ENCODE measurements around the gene ENOX1.
"Not testable (repeated sequence)": the region's sequence is repeated elsewhere in the genome, so short reads cannot be mapped to it uniquely, and the experiment has no call there.

ENOX1 gene

DNA sequence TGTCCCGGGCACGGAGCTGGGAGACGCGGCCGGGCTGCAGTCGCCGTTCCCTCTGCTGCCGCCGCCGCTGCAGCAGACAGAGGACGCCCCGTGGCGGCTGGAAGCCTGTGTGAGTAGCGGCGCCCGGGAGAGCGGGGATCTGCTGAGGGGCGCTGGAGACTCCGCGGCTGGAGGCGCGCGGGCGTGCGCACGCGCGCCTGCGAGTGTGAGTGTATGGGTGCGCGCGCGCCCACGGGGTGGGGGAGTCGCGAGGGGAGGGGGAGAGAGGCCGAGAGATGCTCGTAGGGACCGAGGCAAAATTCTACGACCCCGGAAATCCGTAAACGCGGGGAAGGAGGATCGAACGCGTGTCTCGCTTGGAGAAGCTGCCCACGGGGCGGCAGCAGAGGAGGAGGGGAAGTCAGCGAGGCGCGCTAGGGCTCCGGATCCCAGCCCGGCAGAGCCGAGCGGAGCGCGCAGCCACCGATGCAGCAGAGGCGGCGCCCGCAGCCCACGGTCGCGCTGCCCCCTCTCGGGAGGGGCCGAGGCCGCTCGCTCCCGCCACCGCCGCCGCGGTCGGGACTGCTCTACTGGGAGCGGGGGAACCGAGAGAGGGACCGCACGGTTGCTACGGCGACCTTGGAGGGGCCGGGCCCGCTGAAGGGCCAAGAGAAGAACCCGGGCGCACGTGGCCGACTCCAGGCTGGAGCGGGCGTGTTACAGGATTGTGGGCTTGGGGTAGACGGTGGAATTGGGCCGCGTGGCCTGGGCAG, at the start of gene ENOX1:
ENOX1 (minus strand) TSS at position 207 of the 752 bp plus-strand sequence.
- peak; percentile 26 to 31 for DNase-seq

- no peak for DNase-seq
These were observed 48.9 kb upstream of the ENOX1 start for GRCh38 chr13:43835701-43836100.

GRCh38 chr13:43831088-43831487, 44.3 kb upstream of the ENOX1 start:
- DNase-seq = no peak

DNA sequence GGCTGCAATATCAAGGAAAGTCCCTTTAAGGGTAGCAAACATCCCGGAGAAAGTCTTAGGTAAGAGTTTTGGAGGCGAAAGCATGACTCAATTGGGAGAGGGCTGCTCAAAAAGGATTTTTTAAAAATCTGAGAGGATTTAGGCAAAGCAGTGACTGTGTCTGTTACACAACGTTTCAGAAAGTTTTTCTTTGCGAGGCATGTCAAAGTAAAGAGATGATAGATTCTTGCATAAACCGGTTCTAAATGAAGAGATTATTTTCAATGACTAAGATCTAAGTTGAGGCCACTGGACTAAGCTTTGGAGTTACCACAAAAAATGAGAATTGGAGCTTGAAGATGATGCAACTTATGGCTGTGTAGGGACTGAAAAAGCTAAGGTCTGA, 43.7 kb upstream of the ENOX1 start:
- DNase-seq = no peak

DNA sequence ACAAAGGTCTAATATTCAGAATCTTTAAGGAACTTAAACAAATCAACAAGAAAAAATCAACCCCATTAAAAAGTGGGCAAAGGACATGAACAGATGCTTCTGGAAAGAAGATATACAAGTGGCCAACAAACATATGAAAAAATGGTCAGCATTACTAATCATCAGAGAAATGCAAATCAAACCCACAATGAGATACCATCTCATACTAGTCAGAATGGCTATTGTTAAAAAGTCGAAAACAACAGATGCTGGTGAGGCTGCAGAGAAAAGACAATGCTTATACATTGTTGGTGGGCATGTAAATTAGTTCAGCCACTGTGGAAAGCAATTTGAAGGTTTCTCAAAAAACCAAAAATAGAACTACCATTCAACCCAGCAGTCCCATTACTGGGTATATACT, 37.9 kb upstream of the ENOX1 start:
- not testable (repeated sequence) for DNase-seq

GRCh38 chr13:43822969-43823368, 36.2 kb upstream of the ENOX1 start:
- no peak for DNase-seq

DNA sequence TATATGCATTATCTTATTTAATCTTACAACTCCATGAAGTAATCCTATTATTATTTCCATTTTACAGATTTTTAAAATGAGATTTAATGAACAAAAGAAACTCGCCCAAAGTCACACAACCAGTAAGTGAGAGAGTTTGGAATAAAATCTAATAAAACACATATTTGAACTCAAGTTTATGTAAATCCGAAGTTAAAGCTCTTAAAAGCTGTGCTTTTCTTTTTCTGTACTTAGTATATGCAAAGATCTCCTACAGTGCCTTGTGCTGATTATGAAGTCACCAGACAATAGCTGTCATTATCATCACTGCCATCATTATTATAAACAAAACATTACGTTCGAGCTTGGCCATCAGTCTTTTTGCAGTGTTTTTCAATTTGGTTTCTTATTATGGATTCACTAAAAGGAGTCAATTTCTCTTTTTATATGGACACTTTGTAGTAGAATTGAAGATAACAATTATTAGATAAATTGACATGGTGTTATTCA, 29.7 kb upstream of the ENOX1 start:
- no peak for DNase-seq

DNA sequence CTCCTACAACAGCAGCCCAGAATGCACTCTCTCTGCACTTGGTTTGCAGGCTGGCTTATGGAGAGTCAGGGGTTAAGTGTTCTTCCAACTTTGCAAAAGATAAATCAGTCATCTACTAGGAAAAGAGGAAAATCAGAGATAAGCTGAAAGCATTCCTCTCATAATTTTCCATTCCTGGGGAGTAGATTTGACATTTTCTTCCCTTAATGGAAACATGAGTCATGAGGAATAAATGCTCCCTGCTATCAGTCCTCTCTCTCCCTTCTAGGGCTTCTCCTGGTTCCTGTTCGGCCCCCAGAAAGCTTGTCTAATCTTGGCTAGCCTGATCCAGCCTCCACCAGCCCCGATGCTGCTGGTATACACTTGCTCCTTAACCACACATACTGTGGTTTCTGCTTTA, 28.4 kb upstream of the ENOX1 start:
- no peak for DNase-seq

GRCh38 chr13:43808676-43809075, 21.9 kb upstream of the ENOX1 start:
- no peak for DNase-seq

DNA sequence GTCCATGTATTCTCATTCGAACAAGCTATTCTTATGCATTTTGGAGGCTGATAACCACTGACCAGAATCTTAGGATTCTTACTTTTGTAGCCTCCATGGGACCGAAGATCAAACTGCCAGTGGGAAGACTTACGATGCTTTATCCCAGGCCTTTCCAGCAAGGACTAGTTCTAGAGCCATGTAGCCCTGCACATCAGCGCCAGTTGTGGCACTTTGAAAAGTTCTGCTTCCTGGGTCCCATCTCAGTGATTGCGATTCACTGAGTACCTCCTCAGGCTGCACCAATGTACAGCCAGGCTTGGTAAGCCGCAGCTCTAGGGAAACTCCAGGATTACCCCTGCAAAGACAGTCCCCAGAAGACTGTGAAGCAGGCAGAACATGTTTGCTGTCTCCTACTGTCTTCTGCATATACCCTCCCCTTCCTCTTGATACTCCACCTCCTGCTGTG, 18.9 kb upstream of the ENOX1 start:
- no peak for DNase-seq

GRCh38 chr13:43805071-43805468, 18.3 kb upstream of the ENOX1 start:
- no peak for DNase-seq

GRCh38 chr13:43804461-43805070, 17.8 kb upstream of the ENOX1 start:
- no peak for DNase-seq

GRCh38 chr13:43802511-43802910, 15.7 kb upstream of the ENOX1 start:
- no peak for DNase-seq

- DNase-seq = no peak
These were observed 14.1 kb upstream of the ENOX1 start for GRCh38 chr13:43800828-43801227.

DNA sequence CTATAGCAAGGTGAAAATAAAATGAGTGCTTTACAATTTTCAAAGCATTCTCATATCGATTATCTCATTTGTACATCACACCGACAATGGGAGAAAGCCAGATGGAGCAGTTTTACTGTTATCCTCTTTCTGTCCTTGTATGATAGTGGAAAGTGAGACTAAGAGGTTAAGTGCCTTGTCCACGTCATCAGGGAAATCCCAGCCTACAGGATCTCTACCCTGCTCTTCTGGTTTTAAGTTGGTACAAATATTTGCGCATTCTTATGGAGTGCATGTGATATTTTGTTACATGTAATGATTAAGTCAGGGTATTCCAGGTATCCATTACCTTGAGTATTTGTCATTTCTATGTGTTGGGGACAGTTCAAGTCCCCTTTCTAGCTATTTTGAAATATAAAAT, 12.4 kb upstream of the ENOX1 start:
- no peak for DNase-seq

DNA sequence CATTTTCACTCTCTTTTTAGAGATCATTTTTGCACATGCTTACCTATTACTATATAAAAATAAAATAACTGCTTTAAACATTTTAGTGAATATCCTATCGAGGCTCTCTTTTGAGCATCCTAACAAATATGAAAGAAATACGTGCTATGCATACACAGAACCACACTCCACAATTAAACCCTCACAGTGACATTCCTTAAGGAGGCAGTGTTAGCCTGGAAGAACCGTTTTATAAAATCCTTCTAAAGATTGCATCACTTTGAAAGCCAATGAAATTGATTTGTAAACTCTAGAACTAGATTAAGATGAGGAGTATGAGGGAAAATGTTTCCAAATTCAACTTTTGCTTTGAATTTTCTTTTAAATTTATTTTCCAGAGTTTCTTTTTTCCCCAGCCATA, 11.1 kb upstream of the ENOX1 start:
- DNase-seq = no peak

- no peak for DNase-seq
These were observed 10.4 kb upstream of the ENOX1 start for GRCh38 chr13:43797159-43797558.

DNA sequence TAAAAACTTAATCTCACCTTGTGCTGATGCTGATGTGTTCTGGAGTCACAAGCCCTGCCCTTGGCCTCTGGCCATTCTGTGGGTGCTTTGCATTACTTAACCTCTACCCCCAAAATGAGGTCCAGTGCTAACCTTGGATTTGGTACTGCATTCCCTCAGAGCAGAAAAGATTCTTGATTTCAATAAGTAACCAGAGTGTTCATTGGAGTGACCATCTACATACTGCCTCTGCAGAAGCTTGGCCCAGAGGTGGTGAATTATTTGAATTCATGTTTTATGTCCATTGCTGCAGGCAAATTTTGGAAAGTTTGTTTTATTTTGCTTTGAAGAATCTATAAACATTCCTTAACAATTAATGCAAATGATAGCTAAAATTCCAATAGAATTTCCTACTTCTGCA, 7.6 kb upstream of the ENOX1 start:
- no peak for DNase-seq

DNA sequence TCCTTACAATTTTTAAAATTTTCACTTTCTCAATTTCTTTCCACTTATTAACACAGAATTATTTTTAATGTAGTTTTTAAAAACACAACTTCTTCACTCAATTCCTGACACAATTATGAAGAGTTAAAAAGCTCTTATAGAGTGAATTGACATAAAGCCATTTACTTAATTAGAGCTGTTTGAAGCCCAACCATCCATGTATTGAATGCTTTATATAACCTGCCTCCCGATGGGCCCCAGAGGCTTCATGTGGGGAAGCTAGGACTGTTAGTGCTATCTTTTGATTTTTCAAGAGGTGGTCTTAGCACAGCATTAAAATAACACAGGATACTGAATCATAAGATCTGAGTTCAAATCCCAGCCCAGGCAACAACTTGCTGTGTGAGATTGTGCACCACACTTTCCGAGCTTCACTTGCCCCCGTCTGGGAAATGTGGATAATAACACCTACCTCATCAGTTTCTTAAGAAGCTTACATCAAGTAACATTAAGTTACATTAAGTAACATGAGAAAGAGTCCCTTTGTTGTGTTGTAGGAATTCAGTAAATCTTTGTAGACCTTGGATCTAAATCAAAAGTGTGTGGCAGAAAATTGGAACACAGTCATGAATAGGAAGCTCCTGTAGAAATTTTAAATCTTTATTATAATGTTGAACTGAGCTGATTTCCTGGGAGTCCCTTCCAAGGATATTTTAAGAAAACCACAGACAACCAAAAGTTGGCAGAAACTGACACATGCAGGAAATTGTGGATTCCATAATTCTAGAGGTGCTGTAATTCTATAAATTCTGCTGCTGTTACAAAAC, 5.5 kb upstream of the ENOX1 start:
- no peak for DNase-seq

- no peak for DNase-seq
These were observed 1.2 kb upstream of the ENOX1 start for GRCh38 chr13:43787997-43788396.

DNA sequence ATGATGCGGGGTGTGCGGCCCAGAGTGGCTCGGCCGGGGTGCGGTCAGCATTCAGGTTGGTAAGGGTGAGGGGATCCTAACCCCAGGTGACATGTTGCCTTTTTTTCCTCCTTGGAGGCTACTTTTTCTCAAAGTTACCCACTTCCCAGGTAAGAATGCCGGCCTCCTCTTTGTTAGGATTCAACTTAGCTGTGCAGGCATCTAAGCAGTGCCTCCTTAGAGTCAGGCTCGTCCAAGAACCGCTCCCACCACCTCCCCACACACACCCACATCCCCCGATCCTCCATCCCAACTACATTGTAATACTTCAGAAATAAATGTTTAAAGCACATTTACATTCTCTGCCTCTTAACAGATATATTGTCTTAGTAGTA, 733 bp upstream of the ENOX1 start:
- no peak for DNase-seq

GRCh38 chr13:43786472-43786765, 353 bp downstream of the ENOX1 start:
- no peak for DNase-seq

DNA sequence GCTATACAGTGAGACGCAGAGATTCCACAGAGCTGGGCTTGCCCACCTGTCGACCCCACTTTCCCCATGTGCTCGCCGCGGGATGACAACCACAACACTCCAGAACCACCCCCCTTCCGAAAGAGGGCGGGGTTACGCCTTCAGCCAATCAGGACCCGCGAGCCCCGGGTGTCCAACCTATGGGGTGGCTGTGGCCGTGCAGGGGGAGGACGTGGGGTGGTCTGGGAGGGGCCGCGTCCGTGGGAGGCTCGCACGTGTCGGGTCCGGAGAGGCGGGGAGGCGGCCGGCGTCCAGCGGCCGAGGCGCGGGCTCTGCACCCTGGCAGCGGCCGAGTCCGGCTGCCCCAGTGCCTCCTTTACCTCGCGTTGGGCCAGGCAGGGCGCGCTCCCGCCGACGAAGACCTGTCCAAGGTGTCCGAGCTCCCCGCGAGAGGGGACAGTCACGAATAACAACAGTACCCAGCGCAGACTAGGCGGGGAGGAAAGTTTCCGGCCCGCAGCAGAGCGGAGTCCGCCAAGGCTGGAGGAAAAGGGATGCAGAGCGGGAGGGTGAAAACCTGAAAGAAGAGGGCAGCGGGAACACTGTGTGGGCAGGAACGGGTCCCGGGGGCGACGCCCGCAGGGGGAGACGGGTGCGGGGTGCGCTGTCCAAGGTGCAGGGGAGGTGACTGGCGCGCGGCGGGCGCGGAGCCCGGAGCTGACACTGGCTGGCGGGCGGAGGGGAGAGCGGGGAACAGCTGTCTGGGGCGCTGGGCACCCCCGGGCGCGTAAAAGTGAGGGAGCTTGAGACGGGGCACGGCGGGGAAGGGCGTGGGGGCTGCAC, 911 bp downstream of the ENOX1 start:
- peak in 1 of 2 experiments; percentile 17 for DNase-seq
